AG09319 (cell line): ENCODE measurements around the gene CDH23.

Source experiments
- DNase-seq: peaks from one replicate; pipeline ENCODE4 v3.0.0-alpha.2; 2010; ENCODE audit warnings: low read depth; ENCODE audit errors: extremely low read depth
- CTCF ChIP-seq: IDR thresholded peaks from 2 replicates; pipeline ENCODE4 v1.5.1; 2011; ENCODE audit warnings: low read depth, mild to moderate bottlenecking, inconsistent platforms, low read length, moderate library complexity

The CDH23 gene

GRCh38 chr10:71581376-71581775 lies 184.7 kb downstream of the CDH23 start:
- no peak for TF ChIP-seq CTCF
- DNase-seq = no peak

GRCh38 chr10:71582019-71582418 lies 185.3 kb downstream of the CDH23 start:
- no peak for TF ChIP-seq CTCF
- no peak for DNase-seq

- no peak for DNase-seq
- TF ChIP-seq CTCF = no peak
Measured at GRCh38 chr10:71582506-71583475, 186.1 kb downstream of the CDH23 start.

GRCh38 chr10:71584461-71584860 lies 187.7 kb downstream of the CDH23 start:
- no peak for DNase-seq
- TF ChIP-seq CTCF = no peak

GRCh38 chr10:71584902-71585563 lies 188.3 kb downstream of the CDH23 start:
- DNase-seq = no peak

GRCh38 chr10:71585564-71586290 lies 189.0 kb downstream of the CDH23 start:
- no peak for TF ChIP-seq CTCF
- DNase-seq = no peak

More at GRCh38 chr10:71584902-71585563, 188.3 kb downstream of the CDH23 start:
- TF ChIP-seq CTCF = no peak
